HepG2 (cell line): ENCODE data around the gene FGGY. TPM values are rescaled to one million over a fixed set of nuclear protein-coding genes. Genes with fewer than 3 reads are reported as not detected.

Experiments used
- AGO2 ChIP-seq: fragments of 200-400 bp; formaldehyde crosslinking; optimal IDR thresholded peaks from 2 replicates; pipeline ENCODE3; 2017; ENCODE audit warnings: mild to moderate bottlenecking, low read depth, low read length, moderate library complexity
- CEBPZ ChIP-seq: IDR thresholded peaks from 2 replicates; pipeline ENCODE4 v1.6.1; 2012; ENCODE audit warnings: low read length, improper control_type of control experiment
- ELF3 ChIP-seq: IDR thresholded peaks from 2 replicates; pipeline ENCODE4 v1.6.1; 2016; ENCODE audit warnings: missing genetic modification reagents, missing compliant biosample characterization
- GATA4 ChIP-seq: sonication (generic); IDR thresholded peaks from 2 replicates; pipeline ENCODE4 v1.6.1; 2016; ENCODE audit warnings: antibody characterized with exemption, low read depth, borderline replicate concordance
- KLF15 ChIP-seq: sonication (generic); formaldehyde crosslinking; IDR thresholded peaks from 2 replicates; pipeline ENCODE4 v1.8.1; 2023; ENCODE audit warnings: borderline replicate concordance, mild to moderate bottlenecking, inconsistent platforms, missing genetic modification reagents, mixed read lengths
- MAFG ChIP-seq: sonication (generic); formaldehyde crosslinking; IDR thresholded peaks from 2 replicates; pipeline ENCODE4 v1.5.1; 2020; ENCODE audit warnings: mild to moderate bottlenecking, missing genetic modification reagents
- NFE2L1 ChIP-seq: sonication (generic); formaldehyde crosslinking; IDR thresholded peaks from 2 replicates; pipeline ENCODE4 v1.4.0; 2020; ENCODE audit warnings: missing genetic modification reagents, mild to moderate bottlenecking, borderline replicate concordance
- TCF7 ChIP-seq: sonication (generic); IDR thresholded peaks from 2 replicates; pipeline ENCODE4 v1.6.1; 2016; ENCODE audit warnings: antibody characterized with exemption, low read depth
- ZBTB42 ChIP-seq: sonication (generic); formaldehyde crosslinking; IDR thresholded peaks from 2 replicates; pipeline ENCODE4 v1.5.0; 2020; ENCODE audit warnings: mild to moderate bottlenecking, missing genetic modification reagents
- ZEB1 ChIP-seq: IDR thresholded peaks from 2 replicates; pipeline ENCODE4 v1.6.1; 2012; ENCODE audit warnings: mild to moderate bottlenecking, low read depth, inconsistent platforms; ENCODE audit not compliant: insufficient replicate concordance
- ZNF652 ChIP-seq: IDR thresholded peaks from 2 replicates; pipeline ENCODE4 v1.6.1; 2016; ENCODE audit warnings: low read depth, borderline replicate concordance
- ZNF879 ChIP-seq: sonication (generic); formaldehyde crosslinking; IDR thresholded peaks from 2 replicates; pipeline ENCODE4 v1.8.1; 2023; ENCODE audit warnings: missing genetic modification reagents
- polyA plus RNA-seq, 8 experiments: library from polyadenylated mRNA; depleted of rRNA in 3 of 8; stranded (reverse) in 7 of 8; unstranded in 1 of 8; fragments of >200 nt; fragmentation: Illumina TruSeq in 4 of 8; extraction: Trizol in 4 of 8; gene quantifications; 2 replicates each; pipeline versions ENCODE4 v1.2.1 to v1.2.3, GENCODE V29; 2011 to 2016; ENCODE audit warnings: low read depth in 4 of 8, missing spikeins in 1 of 8, mixed read lengths in 1 of 8; ENCODE audit not compliant: insufficient read depth in 1 of 8
- total RNA-seq, 5 experiments: library from RNA; depleted of rRNA; stranded (reverse); fragments of >200 nt; fragmentation: Illumina TruSeq; extraction: Trizol; gene quantifications; 2 replicates each; pipeline ENCODE4 v1.2.3, GENCODE V29; 2016; ENCODE audit warnings: low read depth in 1 of 5

Gene FGGY
- total and polyA plus RNA-seq, 2 of the 13 experiments (the other 11 are each of a cell fraction or from before 2014, with no cell fraction given): 15.7 to 27.5 TPM

- no peak for TF ChIP-seq CEBPZ
- no peak for TF ChIP-seq ZEB1
- TF ChIP-seq ZNF652 (CRISPR knock-in tag): peak; percentile 7; the same call in 1 of the 2 replicates
- TF ChIP-seq KLF15 (CRISPR knock-in tag): no peak
- TF ChIP-seq AGO2: no peak
- no peak for TF ChIP-seq GATA4
- no peak for TF ChIP-seq ZBTB42 (CRISPR knock-in tag)
- TF ChIP-seq ELF3 (CRISPR knock-in tag): peak; percentile 71
- no peak for TF ChIP-seq ZNF879 (CRISPR knock-in tag)
- TF ChIP-seq TCF7: 0 out of 2 replicates have a peak, but pooled peaks have one; percentile 38
- no peak for TF ChIP-seq NFE2L1 (CRISPR knock-in tag)
- peak; percentile 99 for TF ChIP-seq MAFG (CRISPR knock-in tag)
Observed at GRCh38 chr1:59730759-59731478, 434.0 kb downstream of the FGGY start (continued).
